AG09309 (cell line): ENCODE measurements around the gene CCDC54.

ENCODE experiments used
- DNase-seq: peaks from one replicate; pipeline ENCODE4 v3.0.0-alpha.2; 2010; ENCODE audit warnings: low read depth
- H3K4me3 ChIP-seq: 2 replicates; pipeline ENCODE4 v1.5.1; 2011; ENCODE audit warnings: mild to moderate bottlenecking, low read depth, low read length, moderate library complexity; ENCODE audit not compliant: control insufficient read depth
- TF ChIP-seq, protein P1 (sequence below): IDR thresholded peaks from 2 replicates; pipeline ENCODE4 v1.5.1; 2011; ENCODE audit warnings: mild to moderate bottlenecking, low read depth, low read length, inconsistent platforms; ENCODE audit not compliant: insufficient read depth, control insufficient read depth; ENCODE audit errors: missing control alignments

The CCDC54 gene

GRCh38 chr3:107416138-107416537 lies 38.9 kb downstream of the CCDC54 start:
- H3K4me3 ChIP-seq = no peak overlapping the region
- TF ChIP-seq, protein P1, sequence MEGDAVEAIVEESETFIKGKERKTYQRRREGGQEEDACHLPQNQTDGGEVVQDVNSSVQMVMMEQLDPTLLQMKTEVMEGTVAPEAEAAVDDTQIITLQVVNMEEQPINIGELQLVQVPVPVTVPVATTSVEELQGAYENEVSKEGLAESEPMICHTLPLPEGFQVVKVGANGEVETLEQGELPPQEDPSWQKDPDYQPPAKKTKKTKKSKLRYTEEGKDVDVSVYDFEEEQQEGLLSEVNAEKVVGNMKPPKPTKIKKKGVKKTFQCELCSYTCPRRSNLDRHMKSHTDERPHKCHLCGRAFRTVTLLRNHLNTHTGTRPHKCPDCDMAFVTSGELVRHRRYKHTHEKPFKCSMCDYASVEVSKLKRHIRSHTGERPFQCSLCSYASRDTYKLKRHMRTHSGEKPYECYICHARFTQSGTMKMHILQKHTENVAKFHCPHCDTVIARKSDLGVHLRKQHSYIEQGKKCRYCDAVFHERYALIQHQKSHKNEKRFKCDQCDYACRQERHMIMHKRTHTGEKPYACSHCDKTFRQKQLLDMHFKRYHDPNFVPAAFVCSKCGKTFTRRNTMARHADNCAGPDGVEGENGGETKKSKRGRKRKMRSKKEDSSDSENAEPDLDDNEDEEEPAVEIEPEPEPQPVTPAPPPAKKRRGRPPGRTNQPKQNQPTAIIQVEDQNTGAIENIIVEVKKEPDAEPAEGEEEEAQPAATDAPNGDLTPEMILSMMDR = no peak
- DNase-seq = no peak

- no peak for DNase-seq
- H3K4me3 ChIP-seq = no peak overlapping the region
- TF ChIP-seq, protein P1 = no peak
Observed at GRCh38 chr3:107416886-107417285, 39.6 kb downstream of the CCDC54 start.

GRCh38 chr3:107421170-107421792 lies 44.0 kb downstream of the CCDC54 start:
- no peak overlapping the region for H3K4me3 ChIP-seq

DNA sequence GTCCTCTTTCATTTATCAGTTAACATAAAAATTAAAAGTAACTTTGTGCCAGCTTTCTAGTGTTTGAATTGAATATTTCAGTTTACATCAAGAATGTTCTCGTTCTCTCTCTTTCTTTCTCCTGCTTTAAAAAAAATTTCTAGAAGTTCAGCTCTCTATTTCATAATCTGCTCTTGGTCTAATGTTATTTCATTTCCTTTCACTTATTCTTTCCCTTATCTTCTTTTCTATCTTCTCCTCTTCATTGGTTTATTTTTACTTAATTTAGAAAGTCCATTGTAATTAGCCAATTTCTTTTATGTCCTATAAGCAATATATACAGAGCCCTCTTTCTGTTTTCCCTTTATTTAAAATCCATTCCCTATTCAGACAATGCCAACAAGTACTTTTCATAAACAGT lies 44.6 kb downstream of the CCDC54 start:
- no peak overlapping the region for H3K4me3 ChIP-seq
- DNase-seq = no peak
- TF ChIP-seq, protein P1 = no peak

More at GRCh38 chr3:107421170-107421792, 44.0 kb downstream of the CCDC54 start:
- TF ChIP-seq, protein P1 = peak; percentile 68
- no peak for DNase-seq

DNA sequence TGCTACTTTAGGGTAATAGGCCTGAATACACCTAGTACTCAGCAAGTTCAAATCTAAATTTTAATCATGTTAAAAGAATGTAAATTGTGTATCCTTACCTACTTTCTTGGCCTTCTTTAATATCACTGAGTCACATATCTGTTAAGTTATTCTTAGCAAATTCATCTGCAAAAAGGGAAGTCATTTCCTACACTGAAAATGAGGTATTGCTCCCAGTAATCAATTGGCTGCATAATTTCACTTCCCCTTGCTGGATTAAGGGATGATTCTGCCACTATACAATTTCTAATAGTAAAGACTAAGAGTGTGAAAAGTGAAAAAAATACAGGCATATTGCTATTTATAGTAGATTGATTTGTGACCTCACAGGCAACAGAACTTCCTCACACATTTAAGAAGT lies 47.8 kb downstream of the CCDC54 start:
- no peak overlapping the region for H3K4me3 ChIP-seq
- TF ChIP-seq, protein P1 = no peak
- DNase-seq = no peak

- TF ChIP-seq, protein P1 = no peak
- no peak overlapping the region for H3K4me3 ChIP-seq
- DNase-seq = no peak
Observed at GRCh38 chr3:107426223-107426622, 49.0 kb downstream of the CCDC54 start.
